GM18499 (cell line): ENCODE data around the gene SPATS1.
"Not testable (repeated sequence)": the region's sequence is repeated elsewhere in the genome, so short reads cannot be mapped to it uniquely, and the experiment has no call there.

ENCODE experiments used
- ATAC-seq: cut with Tn5 transposase; IDR thresholded peaks from one replicate; pipeline ENCODE4 v1.9.1; 2021; ENCODE audit warnings: moderate number of reproducible peaks; ENCODE audit not compliant: insufficient read depth, unreplicated experiment

SPATS1 gene

GRCh38 chr6:44339763-44340625 lies 2.5 kb upstream of the SPATS1 start:
- ATAC-seq = no peak

- ATAC-seq = no peak
Measured at GRCh38 chr6:44341095-44341890, 1.2 kb upstream of the SPATS1 start.

- ATAC-seq = no peak
Measured at GRCh38 chr6:44342052-44342451, 398 bp upstream of the SPATS1 start.

GRCh38 chr6:44346818-44347217 lies 4.4 kb downstream of the SPATS1 start:
- not testable (repeated sequence) for ATAC-seq

- ATAC-seq = no peak
Measured at GRCh38 chr6:44349904-44350649, 7.6 kb downstream of the SPATS1 start.

- not testable (repeated sequence) for ATAC-seq
Measured at GRCh38 chr6:44350650-44350994, 8.2 kb downstream of the SPATS1 start.

- ATAC-seq = no peak
Measured at GRCh38 chr6:44352259-44352658, 9.8 kb downstream of the SPATS1 start.

- no peak for ATAC-seq
Measured at GRCh38 chr6:44353336-44353735, 10.9 kb downstream of the SPATS1 start.

- no peak for ATAC-seq
Measured at GRCh38 chr6:44355640-44356039, 13.2 kb downstream of the SPATS1 start.

- no peak for ATAC-seq
Measured at GRCh38 chr6:44356487-44356886, 14.0 kb downstream of the SPATS1 start.

GRCh38 chr6:44359973-44360372 lies 17.5 kb downstream of the SPATS1 start:
- no peak for ATAC-seq

GRCh38 chr6:44361947-44362346 lies 19.5 kb downstream of the SPATS1 start:
- no peak for ATAC-seq

GRCh38 chr6:44363377-44363926 lies 21.0 kb downstream of the SPATS1 start:
- no peak for ATAC-seq

GRCh38 chr6:44366781-44367180 lies 24.3 kb downstream of the SPATS1 start:
- no peak for ATAC-seq

GRCh38 chr6:44367681-44368080 lies 25.2 kb downstream of the SPATS1 start:
- no peak for ATAC-seq

GRCh38 chr6:44373051-44373450 lies 30.6 kb downstream of the SPATS1 start:
- no peak for ATAC-seq

- no peak for ATAC-seq
Measured at GRCh38 chr6:44373787-44374186, 31.3 kb downstream of the SPATS1 start.

GRCh38 chr6:44375071-44375470 lies 32.6 kb downstream of the SPATS1 start:
- no peak for ATAC-seq

- no peak for ATAC-seq
Measured at GRCh38 chr6:44377484-44377883, 35.0 kb downstream of the SPATS1 start.

GRCh38 chr6:44377971-44378370 lies 35.5 kb downstream of the SPATS1 start:
- no peak for ATAC-seq

GRCh38 chr6:44381739-44382138 lies 39.3 kb downstream of the SPATS1 start:
- no peak for ATAC-seq
